Epithelial cell of esophagus (primary cell): ENCODE measurements around the gene LAMP1.
A peak's percentile ranks its signal among the peaks of the same experiment; 100 is the strongest.

Experiments
- DNase-seq: peaks from one replicate; pipeline ENCODE4 v3.0.0; 2010; ENCODE audit warnings: low read depth
- H3K4me3 ChIP-seq: 2 replicates; pipeline ENCODE4 v1.5.1; 2011; ENCODE audit warnings: mild to moderate bottlenecking, low read length, control low read depth
- TF ChIP-seq, protein P1 (sequence below): IDR thresholded peaks from 2 replicates; pipeline ENCODE4 v1.5.1; 2011; ENCODE audit warnings: low read depth, mild to moderate bottlenecking, low read length, control low read depth, inconsistent platforms; ENCODE audit not compliant: insufficient read depth; ENCODE audit errors: missing control alignments

LAMP1 gene

DNA sequence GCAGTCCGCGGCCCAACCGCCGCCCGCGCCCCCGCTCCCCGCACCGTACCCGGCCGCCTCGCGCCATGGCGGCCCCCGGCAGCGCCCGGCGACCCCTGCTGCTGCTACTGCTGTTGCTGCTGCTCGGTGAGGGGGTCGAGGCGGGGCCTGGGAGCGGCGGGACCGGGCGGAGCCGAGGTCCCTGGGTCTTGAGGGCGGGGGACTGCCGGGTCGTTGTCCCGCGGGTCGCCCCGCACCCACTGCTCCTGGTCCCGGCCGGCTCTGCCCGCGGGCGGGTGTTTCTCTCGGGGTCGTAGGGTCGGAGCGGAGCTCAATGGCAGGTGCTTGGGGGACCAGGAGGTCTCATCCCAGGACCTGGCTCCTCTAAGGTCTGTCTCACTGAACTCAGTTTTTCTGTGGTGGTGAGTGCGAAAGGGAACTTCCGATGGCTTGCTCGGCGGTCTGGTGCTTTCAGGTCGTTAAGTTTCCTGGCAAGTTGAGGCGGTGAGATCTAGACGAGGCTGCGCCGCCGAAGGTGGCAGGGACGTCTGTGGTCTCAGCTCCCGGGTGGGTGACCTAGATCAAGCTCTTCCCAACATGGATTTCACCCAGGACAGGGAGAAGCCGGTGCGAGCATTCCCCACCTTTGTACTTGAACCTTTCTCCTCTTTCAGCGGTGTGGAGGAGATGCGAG is 467 bp downstream of the LAMP1 start:
- TF ChIP-seq, protein P1, sequence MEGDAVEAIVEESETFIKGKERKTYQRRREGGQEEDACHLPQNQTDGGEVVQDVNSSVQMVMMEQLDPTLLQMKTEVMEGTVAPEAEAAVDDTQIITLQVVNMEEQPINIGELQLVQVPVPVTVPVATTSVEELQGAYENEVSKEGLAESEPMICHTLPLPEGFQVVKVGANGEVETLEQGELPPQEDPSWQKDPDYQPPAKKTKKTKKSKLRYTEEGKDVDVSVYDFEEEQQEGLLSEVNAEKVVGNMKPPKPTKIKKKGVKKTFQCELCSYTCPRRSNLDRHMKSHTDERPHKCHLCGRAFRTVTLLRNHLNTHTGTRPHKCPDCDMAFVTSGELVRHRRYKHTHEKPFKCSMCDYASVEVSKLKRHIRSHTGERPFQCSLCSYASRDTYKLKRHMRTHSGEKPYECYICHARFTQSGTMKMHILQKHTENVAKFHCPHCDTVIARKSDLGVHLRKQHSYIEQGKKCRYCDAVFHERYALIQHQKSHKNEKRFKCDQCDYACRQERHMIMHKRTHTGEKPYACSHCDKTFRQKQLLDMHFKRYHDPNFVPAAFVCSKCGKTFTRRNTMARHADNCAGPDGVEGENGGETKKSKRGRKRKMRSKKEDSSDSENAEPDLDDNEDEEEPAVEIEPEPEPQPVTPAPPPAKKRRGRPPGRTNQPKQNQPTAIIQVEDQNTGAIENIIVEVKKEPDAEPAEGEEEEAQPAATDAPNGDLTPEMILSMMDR, result no peak
- peak overlapping the region; percentile 89 for H3K4me3 ChIP-seq
- DNase-seq, result peak; percentile 32

DNA sequence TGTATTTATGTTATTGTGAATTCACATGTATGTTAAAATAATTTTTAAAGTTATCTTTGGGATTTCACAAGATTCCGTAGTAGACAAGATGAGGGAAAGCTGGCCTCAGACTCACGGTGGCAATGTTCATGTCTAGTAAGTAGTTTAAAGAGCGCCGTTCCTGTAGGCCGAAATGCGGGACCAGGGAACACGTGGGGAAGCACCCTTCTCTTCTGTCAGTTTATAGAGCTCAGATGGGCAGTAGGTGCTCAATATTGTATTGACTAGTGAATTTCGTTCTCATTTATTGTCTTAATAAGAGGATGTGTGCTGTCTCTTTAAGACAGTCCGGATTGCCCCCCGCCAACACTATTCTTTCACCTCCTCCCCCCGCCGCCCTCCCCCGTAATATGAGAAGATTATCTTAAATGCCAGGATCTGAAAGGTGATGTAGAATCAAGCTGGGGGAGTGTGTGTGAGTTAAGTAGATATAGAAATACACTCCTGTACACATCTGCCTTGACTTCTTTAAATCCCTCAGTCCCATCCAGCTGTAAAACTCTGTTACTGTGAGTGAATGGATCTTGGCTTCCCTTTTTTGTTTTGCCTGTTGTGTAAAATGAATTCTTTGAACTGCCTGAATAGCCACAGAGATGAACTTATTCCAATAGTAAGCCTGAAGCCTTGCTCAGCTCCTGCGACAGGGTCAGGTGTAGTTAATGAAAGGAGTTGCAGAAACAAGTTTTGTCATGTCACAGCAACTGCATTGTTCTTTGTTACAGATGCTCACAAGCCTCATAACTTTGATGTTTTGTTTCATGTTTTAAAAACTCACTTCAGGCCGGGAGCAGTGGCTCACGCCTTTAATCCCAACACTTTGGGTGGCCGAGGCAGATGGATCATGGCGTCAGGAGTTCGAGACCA is 1.3 kb downstream of the LAMP1 start:
- peak; percentile 86 for DNase-seq
- TF ChIP-seq, protein P1, result no peak
- peak overlapping the region; percentile 89 for H3K4me3 ChIP-seq

DNA sequence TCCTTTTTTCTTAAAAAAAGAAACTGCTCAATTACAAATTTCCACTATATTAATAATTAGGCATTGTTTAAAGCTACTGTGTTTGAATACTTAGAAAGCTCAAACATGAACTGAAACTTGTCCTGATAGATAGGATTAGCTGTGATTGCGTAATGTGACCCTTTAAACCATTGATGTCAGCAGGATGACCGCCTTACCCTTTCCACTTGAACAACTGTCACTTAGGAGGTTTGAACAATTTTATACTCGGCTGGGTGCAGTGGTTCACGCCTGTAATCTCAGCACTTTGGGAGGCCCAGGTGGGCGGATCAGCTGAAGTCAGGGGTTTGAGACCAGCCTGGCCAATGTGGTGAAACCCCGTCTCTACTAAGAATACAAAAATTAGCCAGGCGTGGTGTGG is 2.9 kb downstream of the LAMP1 start:
- H3K4me3 ChIP-seq, result no peak overlapping the region
- TF ChIP-seq, protein P1, result no peak
- DNase-seq, result no peak

DNA sequence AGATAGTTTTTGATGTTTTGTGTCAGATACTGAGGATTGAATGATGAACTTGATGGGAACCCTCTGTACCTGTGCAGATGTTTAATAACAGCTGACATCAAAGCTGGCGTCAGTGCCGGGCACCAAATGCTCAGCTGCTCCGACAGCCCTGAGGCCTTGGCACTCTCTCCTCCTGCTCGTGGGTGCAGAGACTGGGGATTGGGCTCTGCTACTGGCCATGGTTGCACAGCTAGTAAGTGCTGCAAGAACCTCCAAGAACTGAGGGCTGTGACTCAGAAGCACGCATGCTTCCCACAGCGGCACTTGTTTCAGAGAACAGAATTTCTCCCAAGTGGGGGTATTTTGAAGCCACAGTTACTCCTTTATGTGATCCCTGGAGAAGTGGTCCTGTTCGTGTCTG is 5.9 kb downstream of the LAMP1 start:
- no peak overlapping the region for H3K4me3 ChIP-seq
- DNase-seq, result no peak
- TF ChIP-seq, protein P1, result no peak

DNA sequence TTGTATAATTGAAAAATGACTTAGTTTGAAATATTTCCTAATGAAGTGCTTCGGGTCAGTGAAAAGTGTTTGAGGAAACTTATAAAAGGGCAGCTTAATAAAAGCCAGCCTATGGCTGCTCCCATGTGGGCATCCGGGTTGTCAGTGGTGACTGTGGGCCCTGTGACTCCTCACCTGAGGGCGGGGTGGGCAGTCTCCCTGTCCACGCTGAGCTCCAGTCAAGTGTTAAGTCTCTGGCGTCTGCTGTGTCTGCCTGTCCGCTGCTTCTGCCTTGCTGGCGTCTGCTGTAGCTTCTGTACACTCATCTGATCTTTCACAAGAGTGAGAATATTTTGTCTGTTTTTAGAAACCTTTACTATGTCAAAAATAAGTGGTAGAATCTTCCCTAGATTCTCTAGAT is 7.1 kb downstream of the LAMP1 start:
- no peak for DNase-seq
- TF ChIP-seq, protein P1, result no peak
- H3K4me3 ChIP-seq, result no peak overlapping the region

DNA sequence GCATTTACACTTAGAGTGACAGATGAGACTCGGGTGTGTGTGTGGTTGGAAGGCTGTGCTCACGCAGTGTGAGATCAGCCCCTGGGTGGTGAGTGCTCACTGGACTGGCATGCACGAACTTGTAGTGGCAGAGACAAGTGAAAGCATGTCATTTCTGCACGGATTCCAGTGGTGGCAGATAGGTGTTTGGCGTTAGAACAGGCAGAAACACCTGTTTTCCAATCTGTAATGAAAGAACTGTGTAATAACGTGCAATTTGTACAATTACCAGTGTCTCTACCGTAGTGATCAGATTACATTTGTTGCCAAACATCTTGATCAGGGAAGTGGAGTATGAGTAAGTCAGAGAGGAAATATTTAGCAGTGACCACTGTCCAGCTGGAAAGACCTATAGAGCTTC is 8.2 kb downstream of the LAMP1 start:
- DNase-seq, result peak; percentile 98
- TF ChIP-seq, protein P1, result no peak
- H3K4me3 ChIP-seq, result no peak overlapping the region

DNA sequence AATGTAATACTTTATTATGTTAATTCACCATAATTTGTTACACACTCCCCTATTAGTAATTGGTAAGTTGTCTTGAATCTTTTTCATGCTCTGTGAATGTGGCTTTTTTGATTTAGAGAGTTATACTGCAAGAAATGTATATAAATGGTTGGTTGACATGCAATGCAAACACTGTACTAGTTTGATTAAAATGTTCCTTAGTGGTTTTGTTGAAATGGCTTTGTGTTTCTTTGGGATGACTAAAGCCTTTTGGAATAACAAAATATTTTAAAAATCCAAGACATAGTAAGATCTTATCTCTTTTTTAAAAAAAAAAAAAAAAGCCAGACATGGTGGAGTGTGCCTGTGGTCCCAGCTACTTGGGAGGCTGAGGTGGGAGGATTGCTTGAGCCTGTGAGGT is 10.5 kb downstream of the LAMP1 start:
- TF ChIP-seq, protein P1, result no peak
- DNase-seq, result no peak

More for the DNA sequence above, 10.5 kb downstream of the LAMP1 start:
- no peak overlapping the region for H3K4me3 ChIP-seq
